Stimulated activated naive CD8-positive, alpha-beta T cell treated with anti-CD3 and anti-CD28 coated beads, Interleukin-15, Interleukin-2, amounts not matched to agents 100 ng/mL and 50 ng/mL, for 24 hours (primary cell): Measurements from ENCODE around the gene TNS3.

ENCODE experiments used
- H3K27ac Mint-ChIP-seq: one replicate; pipeline ENCODE4 v1.8.0; 2021; ENCODE audit warnings: mild to moderate bottlenecking, mixed read lengths
- H3K27me3 Mint-ChIP-seq: one replicate; pipeline ENCODE4 v1.8.0; 2021; ENCODE audit warnings: mixed read lengths
- H3K36me3 Mint-ChIP-seq: one replicate; pipeline ENCODE4 v1.8.0; 2021; ENCODE audit warnings: low read depth, mixed read lengths
- H3K4me1 Mint-ChIP-seq: one replicate; pipeline ENCODE4 v1.8.0; 2021; ENCODE audit warnings: low read depth, mixed read lengths
- H3K4me3 Mint-ChIP-seq: one replicate; pipeline ENCODE4 v1.8.0; 2021; ENCODE audit warnings: mild to moderate bottlenecking, mixed read lengths
- H3K9me3 Mint-ChIP-seq: one replicate; pipeline ENCODE4 v1.8.0; 2021; ENCODE audit warnings: mixed read lengths

The TNS3 gene

GRCh38 chr7:47327346-47327697 lies 254.6 kb downstream of the TNS3 start:
- no peaks in the 10 kb centered on the region for H3K36me3 Mint-ChIP-seq
- no peaks in the 10 kb centered on the region for H3K27me3 Mint-ChIP-seq
- no peaks in the 10 kb centered on the region for H3K9me3 Mint-ChIP-seq
- H3K4me3 Mint-ChIP-seq, result no peak overlapping the region
- H3K27ac Mint-ChIP-seq, result no peak overlapping the region
- no peaks in the 10 kb centered on the region for H3K4me1 Mint-ChIP-seq

GRCh38 chr7:47326808-47327207 lies 255.1 kb downstream of the TNS3 start:
- no peak overlapping the region for H3K27ac Mint-ChIP-seq
- H3K36me3 Mint-ChIP-seq, result no peaks in the 10 kb centered on the region
- no peaks in the 10 kb centered on the region for H3K27me3 Mint-ChIP-seq
- no peak overlapping the region for H3K4me3 Mint-ChIP-seq
- H3K9me3 Mint-ChIP-seq, result no peaks in the 10 kb centered on the region
- peaks cover 2% of the 10 kb centered on the region for H3K4me1 Mint-ChIP-seq

GRCh38 chr7:47326220-47326619 lies 255.7 kb downstream of the TNS3 start:
- Mint-ChIP-seq H3K27me3 (no peaks in the 10 kb centered on the region), H3K9me3 (no peaks in the 10 kb centered on the region), H3K36me3 (peaks cover under 1% of the 10 kb centered on the region), H3K4me1 (peaks cover 4% of the 10 kb centered on the region), H3K27ac (no peak overlapping the region), H3K4me3 (no peak overlapping the region)

- no peaks in the 10 kb centered on the region for H3K9me3 Mint-ChIP-seq
- H3K27me3 Mint-ChIP-seq, result no peaks in the 10 kb centered on the region
- no peak overlapping the region for H3K4me3 Mint-ChIP-seq
- H3K27ac Mint-ChIP-seq, result no peak overlapping the region
- H3K4me1 Mint-ChIP-seq, result peaks cover 4% of the 10 kb centered on the region
- peaks cover 4% of the 10 kb centered on the region for H3K36me3 Mint-ChIP-seq
These were observed 256.6 kb downstream of the TNS3 start for GRCh38 chr7:47325337-47325736.

GRCh38 chr7:47323904-47324303 lies 258.0 kb downstream of the TNS3 start:
- Mint-ChIP-seq H3K27ac (no peak overlapping the region), H3K36me3 (peaks cover 4% of the 10 kb centered on the region), H3K4me3 (no peak overlapping the region), H3K27me3 (no peaks in the 10 kb centered on the region), H3K9me3 (no peaks in the 10 kb centered on the region), H3K4me1 (peaks cover 4% of the 10 kb centered on the region)

- H3K36me3 Mint-ChIP-seq, result peaks cover 4% of the 10 kb centered on the region
- peaks cover 7% of the 10 kb centered on the region for H3K9me3 Mint-ChIP-seq
- H3K27ac Mint-ChIP-seq, result no peak overlapping the region
- no peaks in the 10 kb centered on the region for H3K27me3 Mint-ChIP-seq
- no peak overlapping the region for H3K4me3 Mint-ChIP-seq
- H3K4me1 Mint-ChIP-seq, result peaks cover 4% of the 10 kb centered on the region
These were observed 259.2 kb downstream of the TNS3 start for GRCh38 chr7:47322731-47323130.

GRCh38 chr7:47320296-47320695 lies 261.6 kb downstream of the TNS3 start:
- Mint-ChIP-seq H3K27me3 (peaks cover 3% of the 10 kb centered on the region), H3K4me1 (peaks cover 4% of the 10 kb centered on the region), H3K36me3 (peaks cover 4% of the 10 kb centered on the region), H3K27ac (peak overlapping the region; percentile 31), H3K9me3 (peaks cover 7% of the 10 kb centered on the region), H3K4me3 (no peak overlapping the region)

- Mint-ChIP-seq H3K27ac (no peak overlapping the region), H3K9me3 (peaks cover 7% of the 10 kb centered on the region), H3K4me1 (peaks cover 4% of the 10 kb centered on the region), H3K36me3 (peaks cover 4% of the 10 kb centered on the region), H3K27me3 (peaks cover 3% of the 10 kb centered on the region), H3K4me3 (no peak overlapping the region)
These were observed 263.3 kb downstream of the TNS3 start for GRCh38 chr7:47318395-47319182.

- H3K27me3 Mint-ChIP-seq, result peaks cover 3% of the 10 kb centered on the region
- peaks cover 4% of the 10 kb centered on the region for H3K36me3 Mint-ChIP-seq
- H3K9me3 Mint-ChIP-seq, result peaks cover 7% of the 10 kb centered on the region
- H3K4me3 Mint-ChIP-seq, result no peak overlapping the region
- H3K4me1 Mint-ChIP-seq, result peaks cover 4% of the 10 kb centered on the region
- H3K27ac Mint-ChIP-seq, result no peak overlapping the region
These were observed 264.4 kb downstream of the TNS3 start for GRCh38 chr7:47317487-47317886.

GRCh38 chr7:47314728-47315607 lies 266.9 kb downstream of the TNS3 start:
- Mint-ChIP-seq H3K27ac (no peak overlapping the region), H3K4me1 (peaks cover 4% of the 10 kb centered on the region), H3K4me3 (no peak overlapping the region), H3K27me3 (peaks cover 3% of the 10 kb centered on the region), H3K9me3 (peaks cover 7% of the 10 kb centered on the region), H3K36me3 (no peaks in the 10 kb centered on the region)

GRCh38 chr7:47314248-47314647 lies 267.7 kb downstream of the TNS3 start:
- Mint-ChIP-seq H3K4me1 (peaks cover 4% of the 10 kb centered on the region), H3K36me3 (no peaks in the 10 kb centered on the region), H3K9me3 (peaks cover 7% of the 10 kb centered on the region), H3K4me3 (no peak overlapping the region), H3K27me3 (peaks cover 3% of the 10 kb centered on the region), H3K27ac (no peak overlapping the region)

GRCh38 chr7:47313564-47313963 lies 268.3 kb downstream of the TNS3 start:
- Mint-ChIP-seq H3K4me1 (peaks cover 4% of the 10 kb centered on the region), H3K27ac (no peak overlapping the region), H3K9me3 (peaks cover 12% of the 10 kb centered on the region), H3K27me3 (peaks cover 3% of the 10 kb centered on the region), H3K36me3 (peaks cover 3% of the 10 kb centered on the region), H3K4me3 (no peak overlapping the region)

- Mint-ChIP-seq H3K27ac (no peak overlapping the region), H3K27me3 (no peaks in the 10 kb centered on the region), H3K4me3 (no peak overlapping the region), H3K4me1 (peaks cover 4% of the 10 kb centered on the region), H3K9me3 (peaks cover 9% of the 10 kb centered on the region), H3K36me3 (peaks cover 4% of the 10 kb centered on the region)
These were observed 270.0 kb downstream of the TNS3 start for GRCh38 chr7:47311891-47312290.

- Mint-ChIP-seq H3K27ac (peak overlapping the region; percentile 43), H3K9me3 (peaks cover 9% of the 10 kb centered on the region), H3K36me3 (peaks cover 4% of the 10 kb centered on the region), H3K4me3 (no peak overlapping the region), H3K27me3 (no peaks in the 10 kb centered on the region), H3K4me1 (peaks cover 4% of the 10 kb centered on the region)
These were observed 271.9 kb downstream of the TNS3 start for GRCh38 chr7:47310020-47310419.

GRCh38 chr7:47308808-47309207 lies 273.1 kb downstream of the TNS3 start:
- no peak overlapping the region for H3K27ac Mint-ChIP-seq
- H3K36me3 Mint-ChIP-seq, result peaks cover 4% of the 10 kb centered on the region
- H3K9me3 Mint-ChIP-seq, result peaks cover 9% of the 10 kb centered on the region
- H3K27me3 Mint-ChIP-seq, result no peaks in the 10 kb centered on the region
- H3K4me3 Mint-ChIP-seq, result no peak overlapping the region
- peaks cover 12% of the 10 kb centered on the region for H3K4me1 Mint-ChIP-seq
